ENCODE measurements around the gene VLDLR.
A peak's percentile ranks its signal among the peaks of the same experiment; 100 is the strongest.
"Not testable (repeated sequence)": the region's sequence is repeated elsewhere in the genome, so short reads cannot be mapped to it uniquely, and the experiment has no call there.

The VLDLR gene

GRCh38 chr9:2664174-2665065, 42.8 kb downstream of the VLDLR start:
- no peak for DNase-seq (ENCODE audit: low read depth)

GRCh38 chr9:2666569-2666968, 45.0 kb downstream of the VLDLR start:
- DNase-seq (ENCODE audit: low read depth), result no peak

- DNase-seq (ENCODE audit: low read depth), result no peak
Measured at GRCh38 chr9:2673161-2673560, 51.6 kb downstream of the VLDLR start.

GRCh38 chr9:2674141-2674824, 52.7 kb downstream of the VLDLR start:
- DNase-seq (ENCODE audit: low read depth), result no peak

- DNase-seq (ENCODE audit: low read depth), result no peak
Measured at GRCh38 chr9:2675834-2676233, 54.2 kb downstream of the VLDLR start.

GRCh38 chr9:2676466-2676865, 54.9 kb downstream of the VLDLR start:
- no peak for DNase-seq (ENCODE audit: low read depth)

- DNase-seq (ENCODE audit: low read depth), result no peak
Measured at GRCh38 chr9:2677915-2678889, 56.6 kb downstream of the VLDLR start.

GRCh38 chr9:2679011-2679410, 57.4 kb downstream of the VLDLR start:
- DNase-seq (ENCODE audit: low read depth), result no peak

- DNase-seq (ENCODE audit: low read depth), result no peak
Measured at GRCh38 chr9:2681981-2682380, 60.4 kb downstream of the VLDLR start.

GRCh38 chr9:2686911-2687310, 65.3 kb downstream of the VLDLR start:
- DNase-seq (ENCODE audit: low read depth), result no peak

GRCh38 chr9:2688636-2689035, 67.0 kb downstream of the VLDLR start:
- no peak for DNase-seq (ENCODE audit: low read depth)

GRCh38 chr9:2691212-2691611, 69.6 kb downstream of the VLDLR start:
- DNase-seq (ENCODE audit: low read depth), result no peak

- peak; percentile 14 for DNase-seq (ENCODE audit: low read depth)
Measured at GRCh38 chr9:2691626-2692025, 70.0 kb downstream of the VLDLR start.

GRCh38 chr9:2693056-2693455, 71.5 kb downstream of the VLDLR start:
- DNase-seq (ENCODE audit: low read depth), result no peak

- no peak for DNase-seq (ENCODE audit: low read depth)
Measured at GRCh38 chr9:2697492-2697891, 75.9 kb downstream of the VLDLR start.

GRCh38 chr9:2700398-2700797, 78.8 kb downstream of the VLDLR start:
- no peak for DNase-seq (ENCODE audit: low read depth)

GRCh38 chr9:2700909-2701550, 79.4 kb downstream of the VLDLR start:
- DNase-seq (ENCODE audit: low read depth), result no peak

GRCh38 chr9:2704504-2704903, 82.9 kb downstream of the VLDLR start:
- DNase-seq (ENCODE audit: low read depth), result no peak

- DNase-seq (ENCODE audit: low read depth), result not testable (repeated sequence)
Measured at GRCh38 chr9:2707256-2707655, 85.7 kb downstream of the VLDLR start.
